SK-N-SH (cell line): Measurements from ENCODE around the gene METTL13. TPM values are rescaled to one million over a fixed set of nuclear protein-coding genes. Genes with fewer than 3 reads are reported as not detected.

Source experiments
- CTCF ChIA-PET: fragments of 300-600, 350-600 bp; formaldehyde crosslinking; extraction: SDS; loops from one replicate; lab custom pipeline; 2021; lab: Yijun Ruan, JAX
- POLR2A ChIA-PET: fragments of 350-600 bp; sonication (Branson Sonifier 250); formaldehyde crosslinking; extraction: SDS; loops from one replicate; lab custom pipeline; 2020; ENCODE audit warnings: antibody characterized with exemption, inconsistent platforms; lab: Yijun Ruan, JAX
- DNase-seq: peaks from one replicate; pipeline ENCODE4 v3.0.0; 2012
- H2AFZ ChIP-seq: fragments of 200-600 bp; sonication (generic); 2 replicates; pipeline ENCODE4 v1.8.1; 2016; ENCODE audit warnings: antibody characterized with exemption, mild to moderate bottlenecking, low read depth
- H3F3A ChIP-seq: fragments of 200-600 bp; sonication (generic); replicated peaks from 2 replicates; pipeline ENCODE3; 2016; ENCODE audit warnings: antibody characterized with exemption, mild to moderate bottlenecking; ENCODE audit not compliant: insufficient read depth
- H3K27ac ChIP-seq, 2 experiments: fragments of 200-500 bp in 1 of 2; fragments of 200-600 bp in 1 of 2; sonication (Bioruptor generic) in 1 of 2; sonication (generic), shearing (Covaris generic) in 1 of 2; 2 replicates each; pipeline versions ENCODE4 v1.5.1 to v1.6.1; 2014 to 2016; ENCODE audit warnings: low read depth in 2 of 2, inconsistent platforms in 1 of 2, low read length in 1 of 2, mild to moderate bottlenecking in 1 of 2, mixed read lengths in 1 of 2
- H3K27me3 ChIP-seq: fragments of 200-600 bp; sonication (generic), shearing (Covaris generic); 2 replicates; pipeline ENCODE4 v1.6.1; 2016; ENCODE audit warnings: mixed run types; ENCODE audit not compliant: insufficient read depth
- H3K36me3 ChIP-seq, 2 experiments: fragments of 200-500 bp in 1 of 2; fragments of 200-600 bp in 1 of 2; sonication (Bioruptor generic) in 1 of 2; sonication (generic) in 1 of 2; replicated peaks in 1 of 2; 2 replicates each; pipeline versions ENCODE3 to v1.5.1; 2014 to 2016; ENCODE audit warnings: low read length in 1 of 2, mild to moderate bottlenecking in 1 of 2; ENCODE audit not compliant: insufficient read depth in 2 of 2, control insufficient read depth in 1 of 2
- H3K4me1 ChIP-seq, 2 experiments: fragments of 200-500 bp in 1 of 2; fragments of 200-600 bp in 1 of 2; sonication (Bioruptor generic) in 1 of 2; sonication (generic), shearing (Covaris generic) in 1 of 2; 2 replicates each; pipeline versions ENCODE4 v1.5.1 to v1.6.1; 2014 to 2016; ENCODE audit warnings: low read depth in 1 of 2, low read length in 1 of 2, mixed run types in 1 of 2; ENCODE audit not compliant: insufficient read depth in 2 of 2, control insufficient read depth in 1 of 2
- H3K4me2 ChIP-seq: fragments of 200-600 bp; sonication (generic), shearing (Covaris generic); 2 replicates; pipeline ENCODE4 v1.6.1; 2017; ENCODE audit warnings: mixed run types
- H3K4me3 ChIP-seq, 2 experiments: fragments of 200-500 bp in 1 of 2; fragments of 200-600 bp in 1 of 2; sonication (Bioruptor generic) in 1 of 2; sonication (generic), shearing (Covaris generic) in 1 of 2; 2 replicates each; pipeline versions ENCODE4 v1.5.1 to v1.8.1; 2014 to 2016; ENCODE audit warnings: low read depth in 2 of 2, inconsistent platforms in 1 of 2, low read length in 1 of 2, mild to moderate bottlenecking in 1 of 2, mixed read lengths in 1 of 2, moderate library complexity in 1 of 2
- H3K79me2 ChIP-seq: fragments of 200-600 bp; sonication (generic); 2 replicates; pipeline ENCODE4 v1.8.1; 2017; ENCODE audit warnings: mild to moderate bottlenecking; ENCODE audit not compliant: insufficient read depth
- H3K9ac ChIP-seq: fragments of 200-600 bp; sonication (generic); 2 replicates; pipeline ENCODE4 v1.6.1; 2017; ENCODE audit warnings: mixed run types
- H3K9me2 ChIP-seq: fragments of 200-600 bp; sonication (generic); 2 replicates; pipeline ENCODE4 v1.6.1; 2017; ENCODE audit warnings: mixed run types
- H3K9me3 ChIP-seq: fragments of 200-600 bp; sonication (generic); 2 replicates; pipeline ENCODE4 v1.6.1; 2017; ENCODE audit warnings: mixed run types, mild to moderate bottlenecking, moderate library complexity
- H4K20me1 ChIP-seq: fragments of 200-600 bp; sonication (generic); 2 replicates; pipeline ENCODE4 v1.6.1; 2017; ENCODE audit warnings: mild to moderate bottlenecking, mixed run types; ENCODE audit not compliant: insufficient read depth
- CHD2 ChIP-seq: fragments of 150-350 bp; IDR thresholded peaks from 2 replicates; pipeline ENCODE4 v1.6.1; 2018; ENCODE audit warnings: low read length; ENCODE audit not compliant: partially characterized antibody
- EP300 ChIP-seq, 2 experiments: IDR thresholded peaks; 2 replicates each; pipeline versions ENCODE4 v1.4.0 to v1.6.1; 2012; ENCODE audit warnings: borderline replicate concordance in 1 of 2, low read depth in 1 of 2, low read length in 1 of 2
- FOSL2 ChIP-seq: IDR thresholded peaks from 2 replicates; pipeline ENCODE4 v1.4.0; 2012; ENCODE audit warnings: low read depth, mild to moderate bottlenecking, moderate library complexity, borderline replicate concordance
- FOXJ3 ChIP-seq: sonication (generic); formaldehyde crosslinking; IDR thresholded peaks from 2 replicates; pipeline ENCODE4 v1.5.1; 2020; ENCODE audit warnings: mild to moderate bottlenecking, missing genetic modification reagents
- GABPA ChIP-seq: IDR thresholded peaks from 2 replicates; pipeline ENCODE4 v1.4.0; 2012; ENCODE audit warnings: low read depth, mild to moderate bottlenecking
- GATA2 ChIP-seq: sonication (generic); formaldehyde crosslinking; IDR thresholded peaks from 2 replicates; pipeline ENCODE4 v1.5.0; 2020; ENCODE audit warnings: mild to moderate bottlenecking, missing genetic modification reagents
- IRF3 ChIP-seq: fragments of 150-350 bp; IDR thresholded peaks from 2 replicates; pipeline ENCODE4 v1.6.1; 2016; ENCODE audit warnings: mild to moderate bottlenecking, low read depth, low read length
- MAX ChIP-seq: IDR thresholded peaks from 2 replicates; pipeline ENCODE4 v1.4.0; 2012; ENCODE audit warnings: low read depth
- RCOR1 ChIP-seq: fragments of 150-350 bp; IDR thresholded peaks from 2 replicates; pipeline ENCODE4 v1.6.1; 2017; ENCODE audit warnings: antibody characterized with exemption, low read length
- SIN3A ChIP-seq: IDR thresholded peaks from 2 replicates; pipeline ENCODE4 v1.6.1; 2012; ENCODE audit warnings: low read depth, mild to moderate bottlenecking, low read length, moderate library complexity, borderline replicate concordance
- TEAD4 ChIP-seq: IDR thresholded peaks from 2 replicates; pipeline ENCODE4 v1.4.0; 2012; ENCODE audit warnings: mild to moderate bottlenecking, borderline replicate concordance; ENCODE audit not compliant: insufficient read depth
- USF2 ChIP-seq: fragments of 150-350 bp; IDR thresholded peaks from 2 replicates; pipeline ENCODE4 v1.6.1; 2017; ENCODE audit warnings: antibody characterized with exemption, low read length, low read depth, borderline replicate concordance
- WGBS: methylation state at CpG from one replicate; pipeline ENCODE4 v1.1.6; 2017; ENCODE audit warnings: low lambda C conversion rate; 5-methylcytosine and 5-hydroxymethylcytosine counted together
- polyA plus RNA-seq, 3 experiments: library from polyadenylated mRNA; depleted of rRNA; stranded (reverse); fragments of >200 nt; gene quantifications; 2 replicates each; pipeline ENCODE4 v1.2.3, GENCODE V29; 2012

The METTL13 gene
- polyA plus RNA-seq, 1 of the 3 experiments (the other 2 are of a cell fraction): 32.7 TPM

GRCh38 chr1:171819946-171820345 is 38.5 kb downstream of the METTL13 start (continued):
- TF ChIP-seq FOSL2 (no peak), USF2 (no peak), IRF3 (no peak)

GRCh38 chr1:171826973-171827372 is 45.5 kb downstream of the METTL13 start:
- DNase-seq: no peak
- TF ChIP-seq RCOR1: no peak
- TF ChIP-seq TEAD4: no peak
- no peak for TF ChIP-seq GATA2
- no peak for TF ChIP-seq CHD2
- H3K27me3 ChIP-seq: peaks cover 8% of the 10 kb centered on the region; the same call in 1 of the 2 replicates
- H3K9me3 ChIP-seq: no peaks in the 10 kb centered on the region
- H4K20me1 ChIP-seq: no peaks in the 10 kb centered on the region
- 0% methylated on average over 1 of the region's 1 CpG for WGBS
- no peaks in the 10 kb centered on the region for H3K4me1 ChIP-seq
- no peaks in the 10 kb centered on the region for H3F3A ChIP-seq
- H2AFZ ChIP-seq: no peak overlapping the region
- POLR2A ChIA-PET: no interaction called here
- no peak overlapping the region for H3K4me3 ChIP-seq
- CTCF ChIA-PET: no interaction called here
- no peak overlapping the region for H3K9ac ChIP-seq
- no peaks in the 10 kb centered on the region for H3K79me2 ChIP-seq
- no peak overlapping the region for H3K27ac ChIP-seq
- H3K9me2 ChIP-seq: no peaks in the 10 kb centered on the region
- H3K4me2 ChIP-seq: no peak overlapping the region
- no peaks in the 10 kb centered on the region for H3K36me3 ChIP-seq

GRCh38 chr1:171828794-171829193 is 47.3 kb downstream of the METTL13 start:
- H3K79me2 ChIP-seq: no peaks in the 10 kb centered on the region
- no peak overlapping the region for H3K9ac ChIP-seq
- ChIA-PET POLR2A (no interaction called here), CTCF (interaction anchor here (0.9 kb wide), 1 partner anchor 28 kb away, joined by 3 read pairs; no protein-coding TSS in a partner anchor)
- H3K4me1 ChIP-seq: no peaks in the 10 kb centered on the region
- peaks cover 8% of the 10 kb centered on the region; the same call in 1 of the 2 replicates for H3K27me3 ChIP-seq
- WGBS: 74% methylated on average over 11 of the region's 11 CpGs
- no peak overlapping the region for H3K27ac ChIP-seq
- no peak overlapping the region for H3K4me3 ChIP-seq
- DNase-seq: no peak
- H3K9me3 ChIP-seq: no peaks in the 10 kb centered on the region
- no peaks in the 10 kb centered on the region for H4K20me1 ChIP-seq
- H2AFZ ChIP-seq: no peak overlapping the region
- H3F3A ChIP-seq: no peaks in the 10 kb centered on the region
- H3K9me2 ChIP-seq: no peaks in the 10 kb centered on the region
- no peak for TF ChIP-seq GABPA
- no peak for TF ChIP-seq FOXJ3
- TF ChIP-seq MAX: no peak
- no peak for TF ChIP-seq EP300 (IDR thresholded peaks at IDR 0.05; ENCODE audit: borderline replicate concordance in 1 of 2, low read depth in 1 of 2, low read length in 1 of 2)
- TF ChIP-seq CHD2: no peak
- TF ChIP-seq SIN3A: no peak
- H3K36me3 ChIP-seq: no peaks in the 10 kb centered on the region
- no peak overlapping the region for H3K4me2 ChIP-seq
